HEK293 (cell line): ENCODE results near the gene ELK4.

Source experiments
- CTCF ChIA-PET: fragments of 350-600 bp; formaldehyde crosslinking; extraction: SDS; loops from one replicate; lab custom pipeline; 2021; ENCODE audit warnings: antibody characterized with exemption; lab: Yijun Ruan, JAX
- POLR2A ChIA-PET: fragments of 300-600 bp; formaldehyde crosslinking; extraction: SDS; loops from one replicate; lab custom pipeline; 2020; ENCODE audit warnings: antibody characterized with exemption, inconsistent platforms; lab: Yijun Ruan, JAX
- H3K27ac ChIP-seq: fragments of 200-500 bp; sonication (Bioruptor generic); 2 replicates; pipeline ENCODE4 v1.5.1; 2014; ENCODE audit warnings: low read depth, low read length, control low read depth, inconsistent platforms; ENCODE audit errors: extremely low read depth
- H3K36me3 ChIP-seq, 2 experiments: fragments of 200-500 bp in 1 of 2; sonication (Bioruptor generic) in 1 of 2; 1 replicate in 1 of 2; 2 replicates in 1 of 2; pipeline ENCODE4 v1.5.1; 2014 to 2017; ENCODE audit warnings: inconsistent platforms in 2 of 2, low read length in 2 of 2; ENCODE audit not compliant: control insufficient read depth in 2 of 2, insufficient read depth in 1 of 2
- H3K4me1 ChIP-seq: fragments of 200-500 bp; sonication (Bioruptor generic); 2 replicates; pipeline ENCODE4 v1.5.1; 2014; ENCODE audit warnings: mild to moderate bottlenecking, low read length, inconsistent platforms; ENCODE audit not compliant: control insufficient read depth, insufficient read depth
- H3K4me3 ChIP-seq: 2 replicates; pipeline ENCODE4 v1.5.1; 2011; ENCODE audit warnings: low read depth, mild to moderate bottlenecking, control low read depth, low read length, moderate library complexity
- H3K9me3 ChIP-seq: fragments of 200-500 bp; sonication (Bioruptor generic); 2 replicates; pipeline ENCODE4 v1.5.1; 2014; ENCODE audit warnings: low read depth, low read length, inconsistent platforms; ENCODE audit not compliant: control insufficient read depth, insufficient read depth
- SCRT2 ChIP-seq: fragments of 450-650 bp; formaldehyde crosslinking; IDR thresholded peaks from 2 replicates; pipeline ENCODE4 v1.5.1; 2016; ENCODE audit warnings: missing biosample characterization, missing genetic modification characterization
- ZNF133 ChIP-seq: fragments of 450-650 bp; formaldehyde crosslinking; IDR thresholded peaks from 2 replicates; pipeline ENCODE4 v1.5.1; 2016; ENCODE audit warnings: missing biosample characterization, missing genetic modification characterization
- ZNF202 ChIP-seq: fragments of 450-650 bp; formaldehyde crosslinking; IDR thresholded peaks from 2 replicates; pipeline ENCODE4 v1.5.1; 2016; ENCODE audit warnings: missing biosample characterization, missing genetic modification characterization, borderline replicate concordance
- ZNF341 ChIP-seq: fragments of 450-650 bp; formaldehyde crosslinking; IDR thresholded peaks from 2 replicates; pipeline ENCODE4; 2016; ENCODE audit warnings: low read depth, missing biosample characterization, missing genetic modification characterization
- ZNF423 ChIP-seq: fragments of 450-650 bp; formaldehyde crosslinking; IDR thresholded peaks from 2 replicates; pipeline ENCODE4 v1.5.1; 2016; ENCODE audit warnings: missing biosample characterization, missing genetic modification characterization
- ZNF514 ChIP-seq: fragments of 450-650 bp; formaldehyde crosslinking; IDR thresholded peaks from 2 replicates; pipeline ENCODE4 v1.5.1; 2016; ENCODE audit warnings: missing biosample characterization, missing genetic modification characterization
- ZNF521 ChIP-seq: fragments of 450-650 bp; formaldehyde crosslinking; IDR thresholded peaks from 2 replicates; pipeline ENCODE4 v1.5.1; 2017; ENCODE audit warnings: missing biosample characterization, mild to moderate bottlenecking, missing genetic modification characterization
- ZNF548 ChIP-seq: fragments of 450-650 bp; formaldehyde crosslinking; IDR thresholded peaks from 2 replicates; pipeline ENCODE4 v1.5.1; 2016; ENCODE audit warnings: missing biosample characterization, missing genetic modification characterization
- ZNF626 ChIP-seq: fragments of 450-650 bp; sonication (Bioruptor Pico); formaldehyde crosslinking; IDR thresholded peaks from 2 replicates; pipeline ENCODE4 v1.5.1; 2018; ENCODE audit warnings: missing biosample characterization, missing genetic modification characterization, inconsistent platforms
- ZNF707 ChIP-seq: fragments of 450-650 bp; formaldehyde crosslinking; IDR thresholded peaks from 2 replicates; pipeline ENCODE4 v1.5.1; 2016; ENCODE audit warnings: missing biosample characterization, missing genetic modification characterization
- TF ChIP-seq, protein P1 (sequence below): fragments of 450-650 bp; formaldehyde crosslinking; IDR thresholded peaks from 2 replicates; pipeline ENCODE4 v1.5.1; 2016; ENCODE audit warnings: missing biosample characterization, missing genetic modification characterization, borderline replicate concordance
- TF ChIP-seq, protein P2 (sequence below): fragments of 450-650 bp; formaldehyde crosslinking; IDR thresholded peaks from 2 replicates; pipeline ENCODE4 v1.5.1; 2016; ENCODE audit warnings: missing biosample characterization, missing genetic modification characterization
- TF ChIP-seq, protein P3 (sequence below): fragments of 450-650 bp; formaldehyde crosslinking; IDR thresholded peaks from 2 replicates; pipeline ENCODE4 v1.5.1; 2016; ENCODE audit warnings: missing biosample characterization, missing genetic modification characterization
- TF ChIP-seq, protein P4 (sequence below): fragments of 450-650 bp; formaldehyde crosslinking; IDR thresholded peaks from 2 replicates; pipeline ENCODE4 v1.5.1; 2016; ENCODE audit warnings: missing biosample characterization, missing genetic modification characterization, low read depth

ELK4 gene

DNA sequence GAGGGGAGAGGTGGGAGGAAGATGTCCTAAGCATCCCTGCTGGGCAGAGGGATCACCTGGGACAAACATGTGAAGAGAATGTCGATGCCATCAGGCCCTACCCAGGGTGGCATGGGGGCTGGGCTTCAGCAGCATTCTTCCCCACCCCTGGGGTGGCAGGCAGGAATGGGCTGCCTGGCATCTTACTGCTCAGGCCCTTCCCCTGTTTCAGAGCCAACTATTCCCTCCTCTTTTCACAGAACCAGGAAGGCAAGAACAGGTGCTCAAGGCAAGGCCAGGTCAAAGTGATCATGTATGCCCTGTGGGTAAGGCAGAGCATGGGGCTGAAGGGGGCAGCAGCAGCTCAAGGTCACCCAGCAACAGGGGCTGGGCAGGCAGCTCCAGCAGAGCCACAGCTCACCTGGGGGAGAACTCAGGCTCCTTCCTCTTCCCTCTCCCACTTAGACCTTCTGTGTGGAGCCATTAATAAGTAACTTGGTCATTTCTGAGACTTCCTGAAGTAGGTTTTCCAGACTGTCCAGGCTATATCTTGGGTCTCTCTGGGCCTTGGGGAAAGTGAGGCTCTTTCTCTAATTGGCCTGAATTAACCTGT lies 56.4 kb downstream of the ELK4 start:
- ChIA-PET POLR2A (no interaction called here), CTCF (interaction anchor here (0.7 kb wide), 1 partner anchor 47 kb away, joined by 3 read pairs; no protein-coding TSS in a partner anchor)
- no peaks in the 10 kb centered on the region for H3K36me3 ChIP-seq
- H3K9me3 ChIP-seq = no peaks in the 10 kb centered on the region
- no peak overlapping the region for H3K4me3 ChIP-seq
- TF ChIP-seq, protein P1, sequence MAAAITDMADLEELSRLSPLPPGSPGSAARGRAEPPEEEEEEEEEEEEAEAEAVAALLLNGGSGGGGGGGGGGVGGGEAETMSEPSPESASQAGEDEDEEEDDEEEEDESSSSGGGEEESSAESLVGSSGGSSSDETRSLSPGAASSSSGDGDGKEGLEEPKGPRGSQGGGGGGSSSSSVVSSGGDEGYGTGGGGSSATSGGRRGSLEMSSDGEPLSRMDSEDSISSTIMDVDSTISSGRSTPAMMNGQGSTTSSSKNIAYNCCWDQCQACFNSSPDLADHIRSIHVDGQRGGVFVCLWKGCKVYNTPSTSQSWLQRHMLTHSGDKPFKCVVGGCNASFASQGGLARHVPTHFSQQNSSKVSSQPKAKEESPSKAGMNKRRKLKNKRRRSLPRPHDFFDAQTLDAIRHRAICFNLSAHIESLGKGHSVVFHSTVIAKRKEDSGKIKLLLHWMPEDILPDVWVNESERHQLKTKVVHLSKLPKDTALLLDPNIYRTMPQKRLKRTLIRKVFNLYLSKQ (tag by site-specific recombination) = no peak
- TF ChIP-seq ZNF514 (tag by site-specific recombination) (no peak), ZNF341 (no peak), ZNF521 (no peak), ZNF548 (tag by site-specific recombination) (no peak), ZNF133 (tag by site-specific recombination) (no peak)
- TF ChIP-seq, protein P2, sequence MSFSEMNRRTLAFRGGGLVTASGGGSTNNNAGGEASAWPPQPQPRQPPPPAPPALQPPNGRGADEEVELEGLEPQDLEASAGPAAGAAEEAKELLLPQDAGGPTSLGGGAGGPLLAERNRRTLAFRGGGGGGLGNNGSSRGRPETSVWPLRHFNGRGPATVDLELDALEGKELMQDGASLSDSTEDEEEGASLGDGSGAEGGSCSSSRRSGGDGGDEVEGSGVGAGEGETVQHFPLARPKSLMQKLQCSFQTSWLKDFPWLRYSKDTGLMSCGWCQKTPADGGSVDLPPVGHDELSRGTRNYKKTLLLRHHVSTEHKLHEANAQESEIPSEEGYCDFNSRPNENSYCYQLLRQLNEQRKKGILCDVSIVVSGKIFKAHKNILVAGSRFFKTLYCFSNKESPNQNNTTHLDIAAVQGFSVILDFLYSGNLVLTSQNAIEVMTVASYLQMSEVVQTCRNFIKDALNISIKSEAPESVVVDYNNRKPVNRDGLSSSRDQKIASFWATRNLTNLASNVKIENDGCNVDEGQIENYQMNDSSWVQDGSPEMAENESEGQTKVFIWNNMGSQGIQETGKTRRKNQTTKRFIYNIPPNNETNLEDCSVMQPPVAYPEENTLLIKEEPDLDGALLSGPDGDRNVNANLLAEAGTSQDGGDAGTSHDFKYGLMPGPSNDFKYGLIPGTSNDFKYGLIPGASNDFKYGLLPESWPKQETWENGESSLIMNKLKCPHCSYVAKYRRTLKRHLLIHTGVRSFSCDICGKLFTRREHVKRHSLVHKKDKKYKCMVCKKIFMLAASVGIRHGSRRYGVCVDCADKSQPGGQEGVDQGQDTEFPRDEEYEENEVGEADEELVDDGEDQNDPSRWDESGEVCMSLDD (tag by site-specific recombination) = no peak
- TF ChIP-seq, protein P3, sequence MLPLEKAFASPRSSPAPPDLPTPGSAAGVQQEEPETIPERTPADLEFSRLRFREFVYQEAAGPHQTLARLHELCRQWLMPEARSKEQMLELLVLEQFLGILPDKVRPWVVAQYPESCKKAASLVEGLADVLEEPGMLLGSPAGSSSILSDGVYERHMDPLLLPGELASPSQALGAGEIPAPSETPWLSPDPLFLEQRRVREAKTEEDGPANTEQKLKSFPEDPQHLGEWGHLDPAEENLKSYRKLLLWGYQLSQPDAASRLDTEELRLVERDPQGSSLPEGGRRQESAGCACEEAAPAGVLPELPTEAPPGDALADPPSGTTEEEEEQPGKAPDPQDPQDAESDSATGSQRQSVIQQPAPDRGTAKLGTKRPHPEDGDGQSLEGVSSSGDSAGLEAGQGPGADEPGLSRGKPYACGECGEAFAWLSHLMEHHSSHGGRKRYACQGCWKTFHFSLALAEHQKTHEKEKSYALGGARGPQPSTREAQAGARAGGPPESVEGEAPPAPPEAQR (tag by site-specific recombination) = no peak
- H3K4me1 ChIP-seq = no peaks in the 10 kb centered on the region
- no peak overlapping the region for H3K27ac ChIP-seq

DNA sequence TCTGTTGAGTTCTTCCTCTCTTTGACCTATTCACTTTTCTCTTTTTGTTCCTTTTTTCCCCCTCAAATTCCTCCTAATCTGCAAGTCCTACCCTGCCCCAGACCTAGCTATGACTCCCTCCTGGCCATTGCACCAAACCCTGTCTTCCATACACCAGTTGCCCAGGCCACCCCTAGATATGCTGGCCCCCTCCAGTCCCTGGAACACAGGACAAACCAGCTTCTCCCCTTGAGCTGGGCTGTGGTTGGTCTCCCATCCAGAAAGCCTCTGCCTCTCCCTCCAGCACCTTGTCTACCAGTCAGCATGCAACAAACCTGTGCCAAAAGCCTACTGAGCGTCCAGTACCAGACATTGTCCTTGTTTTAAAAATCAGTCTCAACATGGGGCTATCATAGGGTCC lies 59.4 kb downstream of the ELK4 start:
- H3K4me1 ChIP-seq = peaks cover 3% of the 10 kb centered on the region; the same call in 1 of the 2 replicates
- no peaks in the 10 kb centered on the region for H3K9me3 ChIP-seq
- no peaks in the 10 kb centered on the region for H3K36me3 ChIP-seq
- TF ChIP-seq, protein P4, sequence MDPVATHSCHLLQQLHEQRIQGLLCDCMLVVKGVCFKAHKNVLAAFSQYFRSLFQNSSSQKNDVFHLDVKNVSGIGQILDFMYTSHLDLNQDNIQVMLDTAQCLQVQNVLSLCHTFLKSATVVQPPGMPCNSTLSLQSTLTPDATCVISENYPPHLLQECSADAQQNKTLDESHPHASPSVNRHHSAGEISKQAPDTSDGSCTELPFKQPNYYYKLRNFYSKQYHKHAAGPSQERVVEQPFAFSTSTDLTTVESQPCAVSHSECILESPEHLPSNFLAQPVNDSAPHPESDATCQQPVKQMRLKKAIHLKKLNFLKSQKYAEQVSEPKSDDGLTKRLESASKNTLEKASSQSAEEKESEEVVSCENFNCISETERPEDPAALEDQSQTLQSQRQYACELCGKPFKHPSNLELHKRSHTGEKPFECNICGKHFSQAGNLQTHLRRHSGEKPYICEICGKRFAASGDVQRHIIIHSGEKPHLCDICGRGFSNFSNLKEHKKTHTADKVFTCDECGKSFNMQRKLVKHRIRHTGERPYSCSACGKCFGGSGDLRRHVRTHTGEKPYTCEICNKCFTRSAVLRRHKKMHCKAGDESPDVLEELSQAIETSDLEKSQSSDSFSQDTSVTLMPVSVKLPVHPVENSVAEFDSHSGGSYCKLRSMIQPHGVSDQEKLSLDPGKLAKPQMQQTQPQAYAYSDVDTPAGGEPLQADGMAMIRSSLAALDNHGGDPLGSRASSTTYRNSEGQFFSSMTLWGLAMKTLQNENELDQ = no peak
- TF ChIP-seq SCRT2 (tag by site-specific recombination) (no peak), ZNF626 (tag by site-specific recombination) (no peak), ZNF707 (no peak), ZNF202 (no peak), ZNF514 (tag by site-specific recombination) (no peak), ZNF423 (tag by site-specific recombination) (no peak)
- ChIA-PET CTCF (interaction anchor here (0.6 to 3.2 kb wide), 5 partner anchors 16 to 237 kb away, joined by 4 to 13 read pairs (median 4); no protein-coding TSS in a partner anchor), POLR2A (no interaction called here)
- H3K27ac ChIP-seq = no peak overlapping the region
- no peak overlapping the region for H3K4me3 ChIP-seq
